GM23248 (cell line): ENCODE measurements around the gene JMJD1C. TPM values are rescaled to one million over a fixed set of nuclear protein-coding genes. Genes with fewer than 3 reads are reported as not detected.

Experiments used
- DNase-seq: peaks from one replicate; pipeline ENCODE4 v3.0.0-alpha.2; 2015
- H2AFZ ChIP-seq: fragments of 200-600 bp; sonication (generic); 2 replicates; pipeline ENCODE4 v1.6.1; 2016; ENCODE audit warnings: antibody characterized with exemption
- H3F3A ChIP-seq: fragments of 200-600 bp; sonication (generic); 2 replicates; pipeline ENCODE4 v1.6.1; 2016; ENCODE audit warnings: mild to moderate bottlenecking, antibody characterized with exemption, mixed run types; ENCODE audit not compliant: insufficient read depth
- H3K27ac ChIP-seq: fragments of 200-600 bp; sonication (generic); 2 replicates; pipeline ENCODE4 v1.5.1; 2016; ENCODE audit warnings: mild to moderate bottlenecking
- H3K27me3 ChIP-seq: fragments of 200-600 bp; sonication (generic); replicated peaks from 2 replicates; pipeline ENCODE4 v1.6.1; 2016; ENCODE audit warnings: mild to moderate bottlenecking; ENCODE audit not compliant: insufficient read depth
- H3K36me3 ChIP-seq: fragments of 200-600 bp; sonication (generic); 2 replicates; pipeline ENCODE4 v1.6.1; 2016; ENCODE audit warnings: low read depth, mild to moderate bottlenecking
- H3K4me1 ChIP-seq: fragments of 200-600 bp; sonication (generic); 2 replicates; pipeline ENCODE4 v1.6.1; 2016; ENCODE audit warnings: mild to moderate bottlenecking; ENCODE audit not compliant: insufficient read depth
- H3K4me2 ChIP-seq: fragments of 200-600 bp; sonication (generic); one replicate; pipeline ENCODE4 v1.6.1; 2016; ENCODE audit warnings: mild to moderate bottlenecking; ENCODE audit not compliant: unreplicated experiment
- H3K4me3 ChIP-seq: fragments of 200-600 bp; sonication (generic); 2 replicates; pipeline ENCODE4 v1.5.1; 2016; ENCODE audit warnings: mild to moderate bottlenecking
- H3K79me2 ChIP-seq: fragments of 200-600 bp; sonication (generic); 2 replicates; pipeline ENCODE4 v1.6.1; 2016; ENCODE audit warnings: mild to moderate bottlenecking; ENCODE audit not compliant: insufficient read depth
- H3K9ac ChIP-seq: fragments of 200-600 bp; sonication (generic); 2 replicates; pipeline ENCODE4 v1.6.1; 2016; ENCODE audit warnings: mild to moderate bottlenecking
- H3K9me2 ChIP-seq: fragments of 200-600 bp; sonication (generic); 2 replicates; pipeline ENCODE4 v1.6.1; 2016; ENCODE audit warnings: mixed run types, mild to moderate bottlenecking, moderate library complexity; ENCODE audit not compliant: insufficient read depth
- H3K9me3 ChIP-seq: fragments of 200-600 bp; sonication (generic); one replicate; pipeline ENCODE4 v1.6.1; 2017; ENCODE audit warnings: low read depth
- H4K20me1 ChIP-seq: fragments of 200-600 bp; sonication (generic); 2 replicates; pipeline ENCODE4 v1.6.0; 2016; ENCODE audit not compliant: insufficient read depth
- EZH2 ChIP-seq: fragments of 200-600 bp; sonication (generic); IDR thresholded peaks from 2 replicates; pipeline ENCODE4 v1.6.1; 2018; ENCODE audit warnings: antibody characterized with exemption, mild to moderate bottlenecking; ENCODE audit not compliant: insufficient read depth, poor library complexity, severe bottlenecking
- EZH2phosphoT487 ChIP-seq: fragments of 200-600 bp; sonication (generic); IDR thresholded peaks from 2 replicates; pipeline ENCODE4 v1.6.1; 2018; ENCODE audit warnings: antibody characterized with exemption, moderate library complexity, mild to moderate bottlenecking, low read depth; ENCODE audit not compliant: insufficient read depth
- WGBS, 2 experiments: methylation state at CpG; one replicate each; pipeline ENCODE4 v1.1.6; 2015 to 2017; ENCODE audit warnings: low lambda C conversion rate in 2 of 2, low coverage in 1 of 2; ENCODE audit errors: missing lambda C conversion rate in 2 of 2; 5-methylcytosine and 5-hydroxymethylcytosine counted together
- in situ Hi-C: fragments of 300-500 bp; cut with MboI; formaldehyde crosslinking; loops from 2 replicates; pipeline ENCODE4 v1.15.0; 2020
- polyA plus RNA-seq: library from polyadenylated mRNA; unstranded; fragments of >200 nt; fragmentation: Nextera tagmentation; extraction: Ambion mirVana; gene quantifications from 2 replicates; pipeline ENCODE4 v1.2.1, GENCODE V29; 2016
- total RNA-seq: library from RNA; depleted of rRNA; stranded (reverse); fragments of >200 nt; shearing (Covaris generic); gene quantifications from 2 replicates; pipeline ENCODE4 v1.2.3, GENCODE V29; 2014

Gene JMJD1C
- total and polyA plus RNA-seq, 2 experiments from 2014 or later = 34.6 to 74.3 TPM

DNA sequence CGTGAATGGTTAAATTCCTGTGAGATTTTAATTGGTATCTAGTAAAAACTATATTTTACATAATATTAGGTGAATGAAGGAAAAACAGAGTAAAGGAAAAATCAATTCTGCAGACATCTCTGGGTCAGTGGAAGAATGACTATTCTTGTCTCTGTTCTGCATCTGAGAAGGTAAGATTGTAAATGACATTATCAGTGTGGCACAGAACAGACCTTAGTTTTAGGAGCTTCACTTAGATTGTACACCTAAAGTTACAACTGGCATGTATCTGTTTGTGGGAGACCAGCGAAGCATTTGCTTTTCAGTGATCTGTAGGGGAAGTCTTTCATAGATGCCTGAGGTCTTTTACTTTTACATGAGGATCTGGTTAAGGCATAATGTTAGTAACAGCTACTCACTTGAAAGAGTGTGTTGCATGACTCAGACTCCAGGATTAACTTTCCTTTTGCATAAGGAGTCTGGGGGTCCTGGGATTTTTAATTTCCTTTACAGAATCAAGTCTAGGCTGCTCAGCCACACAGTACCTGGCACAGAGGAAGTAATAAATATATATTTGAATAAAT, 56.2 kb downstream of the JMJD1C start:
- Histone ChIP-seq H3K9me2 (no peaks in the 10 kb centered on the region), H3K4me3 (peak overlapping the region; percentile 30), H3K9ac (0 out of 2 replicates have a peak overlapping the region, but pooled peaks have one; percentile 13), H3K9me3 (peaks cover 5% of the 10 kb centered on the region), H3K79me2 (peaks cover 100% of the 10 kb centered on the region), H3K27me3 (no peaks in the 10 kb centered on the region), H2AFZ (no peak overlapping the region), H3F3A (peaks cover 25% of the 10 kb centered on the region; the same call in 1 of the 2 replicates), H3K4me2 (peak overlapping the region; percentile 65), H3K36me3 (no peaks in the 10 kb centered on the region; the same call in 1 of the 2 replicates), H3K27ac (peak overlapping the region; percentile 52), H3K4me1 (peaks cover 21% of the 10 kb centered on the region), H4K20me1 (no peaks in the 10 kb centered on the region)
- WGBS, 2 experiments = 78 to 79% methylated on average over 2 of the region's 2 CpGs
- peak; percentile 76 for DNase-seq
- TF ChIP-seq EZH2 (no peak), EZH2phosphoT487 (no peak)
- in situ Hi-C loops = no loop called here

DNA sequence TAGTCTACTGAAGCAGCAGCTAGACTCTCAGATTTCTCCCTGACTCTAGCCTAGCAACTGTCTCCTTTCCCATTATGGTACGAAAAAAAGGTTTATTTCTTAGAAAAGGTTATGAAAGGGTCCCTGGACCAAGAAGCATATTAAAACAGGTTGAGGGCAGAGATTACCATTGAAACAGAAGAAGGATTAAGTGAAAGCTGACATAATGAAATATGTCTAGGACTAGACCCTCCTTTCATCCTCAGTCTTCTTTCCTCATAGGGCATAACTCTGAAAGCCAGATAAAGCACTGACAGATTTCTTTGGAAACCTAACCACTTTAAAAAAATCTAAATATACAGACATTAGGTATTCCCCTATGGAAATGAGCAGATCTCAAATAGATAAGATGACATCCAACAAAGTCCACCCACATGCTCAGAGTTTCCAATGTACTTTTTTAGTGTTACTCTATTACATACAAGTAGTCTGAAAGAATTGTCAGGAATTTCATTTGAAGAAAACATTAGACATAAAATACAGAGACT, 58.6 kb downstream of the JMJD1C start:
- Histone ChIP-seq H3K4me2 (no peak overlapping the region), H3K4me3 (no peak overlapping the region), H4K20me1 (no peaks in the 10 kb centered on the region), H3F3A (peaks cover 25% of the 10 kb centered on the region; the same call in 1 of the 2 replicates), H3K36me3 (no peaks in the 10 kb centered on the region; the same call in 1 of the 2 replicates), H3K9ac (no peak overlapping the region), H3K79me2 (peaks cover 100% of the 10 kb centered on the region), H3K27ac (no peak overlapping the region), H3K4me1 (peaks cover 18% of the 10 kb centered on the region), H2AFZ (no peak overlapping the region), H3K9me3 (no peaks in the 10 kb centered on the region), H3K9me2 (no peaks in the 10 kb centered on the region), H3K27me3 (no peaks in the 10 kb centered on the region)
- DNase-seq = no peak
- WGBS, 2 experiments = 100% methylated on average over 1 of the region's 1 CpG
- in situ Hi-C loops = no loop called here
- no peak for TF ChIP-seq EZH2phosphoT487
- TF ChIP-seq EZH2 = no peak

DNA sequence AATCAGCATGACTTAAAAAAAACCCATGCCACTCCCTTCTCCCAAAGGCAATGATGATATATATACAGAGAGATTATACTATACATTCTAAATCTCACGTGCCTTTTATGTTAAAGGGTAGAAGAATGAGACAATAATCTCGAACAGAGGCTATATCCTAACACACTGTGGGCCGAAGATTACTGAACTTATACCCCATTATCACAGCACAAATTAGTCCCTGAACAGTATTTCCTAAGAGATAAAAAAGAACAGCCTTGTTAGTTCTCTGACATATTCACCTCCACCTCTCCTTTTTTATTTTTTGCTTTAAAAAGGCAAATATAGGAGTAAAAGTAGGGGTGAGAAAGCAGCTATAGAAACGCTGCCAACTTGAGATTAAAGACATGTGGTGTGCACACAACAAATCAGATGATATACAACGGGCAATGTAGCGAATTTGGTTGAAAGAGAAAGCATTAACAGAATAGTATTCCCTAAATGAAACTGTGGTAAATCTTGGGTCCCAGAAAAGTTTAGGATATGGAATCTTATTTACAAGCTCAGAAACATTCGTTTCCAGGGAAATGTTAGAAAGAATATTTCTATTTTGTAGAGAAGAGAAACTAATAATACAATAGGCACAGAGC, 69.5 kb downstream of the JMJD1C start:
- no peaks in the 10 kb centered on the region for H3F3A ChIP-seq
- peaks cover 100% of the 10 kb centered on the region for H3K79me2 ChIP-seq
- in situ Hi-C loops = no loop called here
- no peaks in the 10 kb centered on the region for H3K36me3 ChIP-seq
- no peaks in the 10 kb centered on the region for H3K27me3 ChIP-seq
- peak overlapping the region; percentile 79 for H3K4me2 ChIP-seq
- no peaks in the 10 kb centered on the region for H3K9me2 ChIP-seq
- peak overlapping the region; percentile 73 for H3K4me3 ChIP-seq
- peaks cover 11% of the 10 kb centered on the region; the same call in 1 of the 2 replicates for H3K4me1 ChIP-seq
- H2AFZ ChIP-seq = peak overlapping the region; percentile 58; the same call in 1 of the 2 replicates
- DNase-seq = peak; percentile 59
- 33 to 39% methylated on average over 7 of the region's 7 CpGs for WGBS, 2 experiments
- TF ChIP-seq EZH2phosphoT487 = no peak
- no peak for TF ChIP-seq EZH2
- peak overlapping the region; percentile 70 for H3K9ac ChIP-seq
- H4K20me1 ChIP-seq = 0 out of 2 replicates have a peak, but pooled peaks cover 6% of the 10 kb centered on the region
- peak overlapping the region; percentile 40 for H3K27ac ChIP-seq
- no peaks in the 10 kb centered on the region for H3K9me3 ChIP-seq

DNA sequence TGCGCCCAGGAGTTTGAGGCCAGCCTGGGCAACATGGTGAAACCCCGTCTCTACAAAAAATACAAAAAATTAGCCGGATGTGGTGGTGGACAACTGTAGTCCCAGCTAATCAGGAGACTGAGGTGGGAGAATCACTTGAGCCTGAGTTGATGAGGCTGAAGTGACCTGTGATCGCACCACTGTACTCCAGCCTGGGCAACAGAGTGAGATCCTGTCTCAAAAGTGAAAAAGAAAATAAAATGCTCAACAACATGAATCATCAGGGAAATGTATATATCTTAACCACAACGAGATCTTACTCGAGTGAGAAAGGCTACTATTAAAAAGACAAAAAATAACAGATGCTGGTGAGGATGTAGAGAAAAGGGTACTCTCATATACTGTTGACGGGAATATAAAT, 72.7 kb downstream of the JMJD1C start:
- H3K4me2 ChIP-seq = no peak overlapping the region
- no peak for DNase-seq
- H3K27me3 ChIP-seq = no peaks in the 10 kb centered on the region
- H3K27ac ChIP-seq = no peak overlapping the region
- in situ Hi-C loops = no loop called here
- no peak overlapping the region for H3K4me3 ChIP-seq
- WGBS, 2 experiments = 92 to 93% methylated on average over 7 of the region's 7 CpGs
- no peaks in the 10 kb centered on the region for H3K9me3 ChIP-seq
- H3K36me3 ChIP-seq = no peaks in the 10 kb centered on the region
- H3K4me1 ChIP-seq = peaks cover 11% of the 10 kb centered on the region; the same call in 1 of the 2 replicates
- H3K9me2 ChIP-seq = no peaks in the 10 kb centered on the region
- H3K9ac ChIP-seq = no peak overlapping the region
- no peaks in the 10 kb centered on the region for H3F3A ChIP-seq
- H4K20me1 ChIP-seq = 0 out of 2 replicates have a peak, but pooled peaks cover 6% of the 10 kb centered on the region
- TF ChIP-seq EZH2 (no peak), EZH2phosphoT487 (no peak)
- no peak overlapping the region for H2AFZ ChIP-seq
- peaks cover 100% of the 10 kb centered on the region for H3K79me2 ChIP-seq
